K562 (cell line): ENCODE results near the gene OR9Q1. TPM values are rescaled to one million over a fixed set of nuclear protein-coding genes. Genes with fewer than 3 reads are reported as not detected.

Source experiments
- ATAC-seq: fragments of 200-7000 bp; cut with Tn5 transposase; 3 replicates; pipeline ENCODE4 v1.9.1; 2020; ENCODE audit warnings: moderate library complexity
- BruUV-seq: library from RNA; stranded (reverse); fragments of 400-500 nt; replicated peaks from 2 replicates; lab custom pipeline; 2021; lab: Mats Ljungman, UMichigan
- CTCF ChIA-PET: fragments of 300-600 bp; formaldehyde crosslinking; extraction: SDS; loops from one replicate; lab custom pipeline; 2021; ENCODE audit warnings: low intra/inter-chr PET ratio; lab: Yijun Ruan, JAX
- POLR2A ChIA-PET: fragments of 300-600, 350-650 bp; sonication (Branson Sonifier 250); formaldehyde crosslinking; extraction: SDS; loops from one replicate; lab custom pipeline; 2021; ENCODE audit warnings: antibody characterized with exemption, inconsistent platforms; lab: Yijun Ruan, JAX
- DNase-seq, 4 experiments: peaks; one replicate each; pipeline versions ENCODE4 v3.0.0 to v3.0.0-alpha.2; 2011 to 2018; ENCODE audit warnings: low spot score in 3 of 4, mixed read lengths in 3 of 4; ENCODE audit errors: extremely low read depth in 1 of 4
- FAIRE-seq: peaks from 2 replicates; lab custom pipeline; 2011; peaks lifted over from hg19 to GRCh38; lab: Jason Lieb, UNC
- H2AFZ ChIP-seq: 2 replicates; pipeline ENCODE4 v1.6.0; 2011; ENCODE audit warnings: low read depth, low read length, control low read depth, inconsistent platforms
- H3K27ac ChIP-seq: fragments of 200-600 bp; 3 replicates; pipeline ENCODE4 v1.8.0; 2011; ENCODE audit warnings: low read depth, mild to moderate bottlenecking, control low read depth, inconsistent platforms, low read length, moderate library complexity, mixed read lengths; ENCODE audit errors: extremely low read depth
- H3K27me3 ChIP-seq, 2 experiments: fragments of 300-600 bp in 1 of 2; 2 replicates in 1 of 2; 3 replicates in 1 of 2; pipeline versions ENCODE4 v1.6.0 to v1.8.0; 2011; ENCODE audit warnings: inconsistent platforms in 2 of 2, low read length in 2 of 2, mild to moderate bottlenecking in 1 of 2, mixed read lengths in 1 of 2, moderate library complexity in 1 of 2; ENCODE audit not compliant: control insufficient read depth in 2 of 2, insufficient read depth in 2 of 2
- H3K36me3 ChIP-seq: fragments of 300-600 bp; 3 replicates; pipeline ENCODE4 v1.8.0; 2011; ENCODE audit warnings: mild to moderate bottlenecking, low read length, inconsistent platforms; ENCODE audit not compliant: control insufficient read depth, insufficient read depth
- H3K4me1 ChIP-seq, 2 experiments: fragments of 200-600 bp in 1 of 2; replicated peaks in 1 of 2; 2 replicates in 1 of 2; 3 replicates in 1 of 2; pipeline versions ENCODE4 v1.5.1 to v1.8.0; 2011; ENCODE audit warnings: inconsistent platforms in 2 of 2, low read length in 2 of 2, mild to moderate bottlenecking in 1 of 2, mixed read lengths in 1 of 2, moderate library complexity in 1 of 2; ENCODE audit not compliant: control insufficient read depth in 2 of 2, insufficient read depth in 2 of 2
- H3K4me2 ChIP-seq: 2 replicates; pipeline ENCODE4 v1.6.1; 2011; ENCODE audit warnings: low read length, control low read depth, inconsistent platforms, mixed read lengths; ENCODE audit not compliant: insufficient read depth
- H3K4me3 ChIP-seq: fragments of 200-600 bp; sonication (generic), shearing (Covaris generic); 2 replicates; pipeline ENCODE4 v1.5.1; 2016; ENCODE audit warnings: control low read depth, inconsistent platforms
- H3K79me2 ChIP-seq: fragments of 200-600 bp; 3 replicates; pipeline ENCODE4 v1.8.0; 2011; ENCODE audit warnings: low read length, inconsistent platforms; ENCODE audit not compliant: control insufficient read depth, insufficient read depth
- H3K9ac ChIP-seq, 2 experiments: 2 replicates each; pipeline versions ENCODE4 v1.6.0 to v1.6.1; 2011; ENCODE audit warnings: low read depth in 2 of 2, low read length in 2 of 2, control low read depth in 1 of 2, inconsistent platforms in 1 of 2, mild to moderate bottlenecking in 1 of 2, mixed read lengths in 1 of 2; ENCODE audit not compliant: insufficient read depth in 1 of 2
- H3K9me1 ChIP-seq: one replicate; pipeline ENCODE4 v1.6.0; 2011; ENCODE audit warnings: inconsistent platforms, mild to moderate bottlenecking, low read length, moderate library complexity; ENCODE audit not compliant: control insufficient read depth, insufficient read depth
- H3K9me3 ChIP-seq: replicated peaks from 2 replicates; pipeline ENCODE4 v1.5.1; 2011; ENCODE audit warnings: low read depth, low read length, inconsistent platforms; ENCODE audit not compliant: control insufficient read depth, insufficient read depth
- H4K20me1 ChIP-seq: replicated peaks from 2 replicates; pipeline ENCODE4 v1.6.1; 2011; ENCODE audit warnings: low read length, inconsistent platforms, mixed read lengths; ENCODE audit not compliant: control insufficient read depth, insufficient read depth
- CBFA2T2 ChIP-seq: fragments of 450-650 bp; conservative IDR thresholded peaks from 2 replicates; pipeline ENCODE4 v1.6.1; 2017; ENCODE audit warnings: mild to moderate bottlenecking
- CBFA2T3 ChIP-seq: fragments of 450-650 bp; IDR thresholded peaks from 2 replicates; pipeline ENCODE4 v1.6.1; 2017
- HMG20A ChIP-seq: fragments of 450-650 bp; formaldehyde crosslinking; conservative IDR thresholded peaks from 2 replicates; pipeline ENCODE4 v1.4.0; 2020; ENCODE audit warnings: mild to moderate bottlenecking, mixed read lengths
- KLF16 ChIP-seq: IDR thresholded peaks from 2 replicates; pipeline ENCODE4 v1.6.1; 2016; ENCODE audit warnings: antibody characterized with exemption
- NCOR1 ChIP-seq: fragments of 450-650 bp; IDR thresholded peaks from 2 replicates; pipeline ENCODE4 v1.6.1; 2016; ENCODE audit warnings: mild to moderate bottlenecking, moderate library complexity
- SLC30A9 ChIP-seq: fragments of 250-450 bp; sonication (Bioruptor Pico); IDR thresholded peaks from 2 replicates; pipeline ENCODE4 v1.8.0; 2022; ENCODE audit warnings: mild to moderate bottlenecking, moderate library complexity
- TAL1 ChIP-seq: fragments of 450-650 bp; IDR thresholded peaks from 2 replicates; pipeline ENCODE4 v1.6.1; 2016; ENCODE audit warnings: mild to moderate bottlenecking
- WGBS: fragments of 100-300 bp; shearing (Covaris generic); methylation state at CpG from one replicate; pipeline ENCODE4 v1.1.6; 2016; ENCODE audit warnings: low coverage, mixed read lengths; ENCODE audit not compliant: insufficient coverage; ENCODE audit errors: missing lambda C conversion rate; 5-methylcytosine and 5-hydroxymethylcytosine counted together
- in situ Hi-C: fragments of 300-500 bp; cut with MboI; formaldehyde crosslinking; loops from 4 replicates; pipeline ENCODE4 v1.15.0; 2018; ENCODE audit warnings: inconsistent platforms, mixed read lengths
- intact Hi-C: fragments of 100-400 bp; cut with micrococcal nuclease; formaldehyde crosslinking; loops from 2 replicates; pipeline ENCODE4 v1.14.2; 2022
- polyA plus RNA-seq, 8 experiments: library from polyadenylated mRNA; depleted of rRNA in 4 of 8; stranded (reverse) in 5 of 8; unstranded in 3 of 8; fragments of >200 nt; fragmentation: Nextera tagmentation in 2 of 8; fragmentation: Illumina TruSeq in 1 of 8; extraction: Ambion mirVana in 2 of 8; extraction: Trizol in 1 of 8; gene quantifications; 2 replicates each; pipeline versions ENCODE4 v1.2.1 to v1.2.3, GENCODE V29; 2011 to 2014; ENCODE audit warnings: inconsistent platforms in 1 of 8, missing spikeins in 1 of 8
- total RNA-seq, 7 experiments: library from RNA; depleted of rRNA in 6 of 7; stranded (reverse); fragments of >200 nt in 6 of 7; fragmentation: Illumina TruSeq in 2 of 7; extraction: Trizol in 2 of 7; gene quantifications; 2 replicates each; pipeline versions ENCODE4 v1.2.1 to v1.2.3, GENCODE V29; 2011 to 2021; ENCODE audit warnings: low replicate concordance in 1 of 7
- TF ChIP-seq, protein P1 (sequence below): fragments of 250-450 bp; sonication (Bioruptor Pico); IDR thresholded peaks from 2 replicates; pipeline ENCODE4 v1.4.0; 2020; ENCODE audit warnings: mild to moderate bottlenecking
- TF ChIP-seq, protein P2 (sequence below): fragments of 250-450 bp; sonication (Bioruptor Pico); IDR thresholded peaks from 2 replicates; pipeline ENCODE4 v1.5.0; 2021

The OR9Q1 gene
- total and polyA plus RNA-seq, 9 of the 15 experiments (the other 6 are each of a cell fraction or from before 2014, with no cell fraction given), result not detected

DNA sequence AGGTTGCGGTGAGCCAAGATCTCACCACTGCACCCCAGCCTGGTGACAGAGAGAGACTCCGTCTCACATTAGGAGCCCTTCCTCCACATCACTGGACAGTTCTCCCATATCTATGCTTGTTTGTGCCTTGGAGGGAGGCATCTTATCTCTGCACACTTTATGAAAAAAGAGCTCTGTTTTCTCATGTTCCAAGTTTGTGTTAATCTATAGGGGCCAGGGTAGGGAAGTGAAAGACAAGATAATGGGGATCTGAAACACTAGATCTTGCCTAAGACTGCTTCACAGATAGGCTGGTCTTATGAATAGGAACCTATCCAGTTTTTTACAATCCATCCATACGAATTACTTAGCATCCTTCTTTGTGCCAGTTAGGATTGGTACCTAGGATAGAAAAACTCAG, 24.1 kb downstream of the OR9Q1 start:
- Histone ChIP-seq H3K9me1 (no peaks in the 10 kb centered on the region), H2AFZ (no peak overlapping the region), H3K9ac (no peak overlapping the region), H3K4me3 (no peak overlapping the region), H4K20me1 (no peaks in the 10 kb centered on the region), H3K9me3 (no peaks in the 10 kb centered on the region), H3K4me2 (no peak overlapping the region), H3K36me3 (no peaks in the 10 kb centered on the region), H3K27me3 (no peaks in the 10 kb centered on the region), H3K4me1 (no peaks in the 10 kb centered on the region), H3K79me2 (no peaks in the 10 kb centered on the region), H3K27ac (no peak overlapping the region)
- TF ChIP-seq KLF16 (0 out of 2 replicates have a peak, but pooled peaks have one; percentile 24), CBFA2T2 (peak; percentile 51), HMG20A (CRISPR knock-in tag) (no peak), CBFA2T3 (peak; percentile 63), SLC30A9 (CRISPR knock-in tag) (no peak), NCOR1 (peak; percentile 27; the same call in 1 of the 2 replicates), TAL1 (peak; percentile 54; the same call in 1 of the 2 replicates)
- TF ChIP-seq, protein P1, sequence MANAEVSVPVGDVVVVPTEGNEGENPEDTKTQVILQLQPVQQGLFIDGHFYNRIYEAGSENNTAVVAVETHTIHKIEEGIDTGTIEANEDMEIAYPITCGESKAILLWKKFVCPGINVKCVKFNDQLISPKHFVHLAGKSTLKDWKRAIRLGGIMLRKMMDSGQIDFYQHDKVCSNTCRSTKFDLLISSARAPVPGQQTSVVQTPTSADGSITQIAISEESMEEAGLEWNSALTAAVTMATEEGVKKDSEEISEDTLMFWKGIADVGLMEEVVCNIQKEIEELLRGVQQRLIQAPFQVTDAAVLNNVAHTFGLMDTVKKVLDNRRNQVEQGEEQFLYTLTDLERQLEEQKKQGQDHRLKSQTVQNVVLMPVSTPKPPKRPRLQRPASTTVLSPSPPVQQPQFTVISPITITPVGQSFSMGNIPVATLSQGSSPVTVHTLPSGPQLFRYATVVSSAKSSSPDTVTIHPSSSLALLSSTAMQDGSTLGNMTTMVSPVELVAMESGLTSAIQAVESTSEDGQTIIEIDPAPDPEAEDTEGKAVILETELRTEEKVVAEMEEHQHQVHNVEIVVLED (CRISPR knock-in tag), result no peak
- TF ChIP-seq, protein P2, sequence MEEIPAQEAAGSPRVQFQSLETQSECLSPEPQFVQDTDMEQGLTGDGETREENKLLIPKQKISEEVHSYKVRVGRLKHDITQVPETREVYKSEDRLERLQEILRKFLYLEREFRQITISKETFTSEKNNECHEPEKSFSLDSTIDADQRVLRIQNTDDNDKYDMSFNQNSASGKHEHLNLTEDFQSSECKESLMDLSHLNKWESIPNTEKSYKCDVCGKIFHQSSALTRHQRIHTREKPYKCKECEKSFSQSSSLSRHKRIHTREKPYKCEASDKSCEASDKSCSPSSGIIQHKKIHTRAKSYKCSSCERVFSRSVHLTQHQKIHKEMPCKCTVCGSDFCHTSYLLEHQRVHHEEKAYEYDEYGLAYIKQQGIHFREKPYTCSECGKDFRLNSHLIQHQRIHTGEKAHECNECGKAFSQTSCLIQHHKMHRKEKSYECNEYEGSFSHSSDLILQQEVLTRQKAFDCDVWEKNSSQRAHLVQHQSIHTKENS (CRISPR knock-in tag), result no peak
- intact Hi-C loops (no loop called here), in situ Hi-C loops (no loop called here)
- DNase-seq (no peak), FAIRE-seq (no peak), ATAC-seq (no peak)
- no TSS peak for BruUV-seq
- WGBS, result 5% methylated on average over 3 of the region's 3 CpGs
- POLR2A ChIA-PET, result no interaction called here
- CTCF ChIA-PET, result no interaction called here
